ENCODE measurements around the gene KLHDC4.
"Not testable (repeated sequence)": the region's sequence is repeated elsewhere in the genome, so short reads cannot be mapped to it uniquely, and the experiment has no call there.

KLHDC4 gene

DNA sequence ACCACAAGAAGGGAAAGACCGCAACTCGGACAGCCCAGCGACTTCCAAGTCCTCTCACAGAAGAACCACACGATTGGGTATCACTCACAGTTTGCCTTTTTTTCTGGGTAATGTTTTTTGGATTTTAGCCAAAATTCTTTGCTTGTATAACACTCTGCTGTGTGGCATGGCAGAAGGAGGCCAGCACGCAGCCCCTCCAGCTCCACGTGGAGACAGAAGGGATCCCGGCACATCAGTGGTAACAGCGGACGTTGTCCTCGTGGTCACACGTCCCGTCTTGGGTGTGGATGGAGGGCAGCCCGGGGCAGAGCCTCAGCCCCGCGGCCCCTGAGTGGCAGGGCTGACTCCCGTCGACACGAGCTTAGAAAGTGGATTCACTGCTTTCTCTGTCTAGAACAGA, 69.1 kb downstream of the KLHDC4 start:
- DNase-seq: no peak

DNA sequence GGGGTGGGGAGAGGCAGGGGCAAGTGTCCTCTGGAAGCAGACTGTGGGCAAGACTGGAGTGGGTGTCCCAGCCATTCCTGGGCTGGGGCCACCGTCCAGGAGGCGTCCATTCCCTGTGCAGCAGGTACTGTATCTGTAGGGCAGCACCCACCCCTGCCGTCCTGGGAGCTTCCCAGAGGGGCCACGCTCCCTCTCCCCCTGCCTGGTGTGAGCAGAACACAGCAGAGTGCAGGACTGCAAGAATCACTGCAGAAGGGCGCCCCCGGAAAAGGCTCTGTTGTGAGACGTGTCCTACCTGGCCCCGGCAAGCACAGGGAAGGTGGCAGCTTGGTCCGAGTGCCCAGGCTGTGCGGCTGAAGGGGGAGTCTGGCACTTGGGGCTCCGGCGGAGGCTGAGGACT, 70.3 kb downstream of the KLHDC4 start:
- DNase-seq: no peak

DNA sequence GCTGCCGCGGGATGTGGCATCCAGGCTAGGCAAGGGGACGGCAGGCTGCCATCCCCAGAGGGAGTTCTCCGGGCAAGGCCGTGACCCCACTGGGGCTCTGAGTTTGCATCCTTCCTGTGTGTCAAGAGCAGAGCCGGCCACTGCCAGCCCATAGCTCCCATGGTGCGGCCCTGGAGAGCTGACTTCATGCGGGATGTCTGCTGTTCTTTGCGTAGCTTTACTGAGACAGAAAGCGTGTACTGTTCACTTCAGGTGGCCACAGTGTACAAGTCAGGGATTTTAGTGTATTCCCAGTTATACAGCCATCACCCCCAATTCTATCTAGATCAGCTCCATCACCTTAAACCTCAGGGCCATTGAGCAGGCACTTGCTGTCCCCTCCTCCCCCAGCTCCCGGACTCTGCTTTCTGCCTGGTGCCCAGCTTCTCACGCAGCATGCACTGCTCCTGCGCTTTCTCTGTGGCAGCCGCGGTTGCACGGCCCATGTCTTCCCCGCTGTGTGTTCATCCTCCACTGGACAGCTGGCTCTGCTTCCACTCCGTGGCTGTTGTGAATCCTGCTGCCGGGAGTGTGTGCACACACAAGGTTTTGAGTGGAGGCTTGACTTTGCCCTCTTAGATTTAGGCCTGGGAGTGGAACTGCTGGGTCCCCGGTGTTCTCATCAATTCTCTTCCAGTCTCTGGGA, 71.2 kb downstream of the KLHDC4 start:
- no peak for DNase-seq

DNA sequence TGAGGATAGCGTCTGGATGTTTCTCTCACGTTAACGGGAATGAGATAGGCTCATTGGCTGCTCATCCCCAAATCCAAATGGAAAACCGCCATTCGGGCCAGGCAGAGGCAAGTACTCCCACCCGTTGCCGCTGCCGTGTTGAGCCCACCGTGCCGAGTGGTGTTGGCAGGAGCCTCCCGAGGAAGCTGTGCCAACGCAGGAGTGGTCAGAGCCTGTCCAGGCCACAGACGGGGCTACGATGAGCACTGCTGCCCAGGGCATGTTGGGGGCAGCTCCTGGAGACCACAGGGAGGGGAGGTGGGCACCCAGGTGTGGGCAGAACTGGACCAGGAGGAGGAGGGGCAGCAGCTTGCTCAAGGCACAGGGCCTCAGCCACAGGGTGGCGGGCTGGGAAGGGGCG, 72.0 kb downstream of the KLHDC4 start:
- no peak for DNase-seq

DNA sequence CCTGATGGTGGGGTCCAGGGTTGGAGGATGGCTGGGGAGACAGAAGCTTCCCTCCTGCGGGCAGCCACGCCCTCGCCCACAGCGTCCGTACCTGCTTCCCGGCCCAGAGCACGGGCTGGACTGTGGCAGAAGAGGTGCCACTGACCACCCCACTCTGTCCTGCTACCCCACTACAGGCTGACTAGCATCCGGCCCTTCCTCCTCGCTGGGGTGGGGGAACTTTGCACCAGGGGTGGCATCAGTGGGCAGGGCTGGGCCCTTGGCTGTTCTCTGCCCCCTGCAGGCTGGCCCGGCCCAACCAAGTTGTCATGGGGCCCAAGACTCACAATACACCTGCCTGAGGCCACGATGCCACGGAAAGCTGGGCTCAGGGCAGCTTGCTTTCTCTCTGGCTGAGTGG, 73.0 kb downstream of the KLHDC4 start:
- no peak for DNase-seq

DNA sequence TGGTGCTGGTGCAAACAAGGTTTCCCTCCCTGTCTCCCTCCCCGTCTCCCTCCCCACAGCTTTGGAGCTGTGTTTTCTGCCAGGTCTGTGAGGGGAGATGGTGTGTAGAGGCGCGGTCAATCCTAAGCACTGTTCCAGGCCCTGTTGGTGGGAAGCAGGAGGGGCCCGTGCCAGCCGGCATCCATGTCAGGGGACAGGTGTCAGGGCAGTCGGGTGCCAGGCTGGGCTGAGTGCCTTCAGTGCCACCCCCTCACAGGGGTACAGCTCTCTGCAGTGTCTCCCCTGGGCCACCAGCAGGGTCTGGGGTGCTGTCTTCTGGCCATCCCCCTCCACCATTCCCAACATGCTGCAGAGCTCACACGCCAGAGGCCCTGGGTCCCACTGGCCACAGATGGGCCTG, 73.6 kb downstream of the KLHDC4 start:
- DNase-seq: no peak

DNA sequence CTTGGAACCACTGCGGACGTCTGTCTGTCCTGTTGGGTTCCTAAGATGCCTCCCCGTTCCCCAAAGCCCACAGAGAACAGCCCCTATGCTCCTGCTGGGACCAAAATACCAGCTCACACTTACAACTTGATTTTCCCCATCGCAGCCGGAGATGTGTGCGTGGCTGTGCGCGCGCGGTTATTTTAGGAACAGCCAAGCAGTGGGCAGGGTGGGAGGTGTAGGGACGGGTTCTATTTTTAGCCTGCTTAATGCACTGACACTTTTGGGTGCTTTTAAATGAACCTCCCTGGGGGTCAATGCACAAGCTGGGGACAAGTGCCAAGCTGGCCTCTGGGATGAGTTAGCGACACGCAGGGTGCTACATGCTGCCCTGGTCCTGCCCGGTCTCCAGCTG, 74.1 kb downstream of the KLHDC4 start:
- DNase-seq: no peak

DNA sequence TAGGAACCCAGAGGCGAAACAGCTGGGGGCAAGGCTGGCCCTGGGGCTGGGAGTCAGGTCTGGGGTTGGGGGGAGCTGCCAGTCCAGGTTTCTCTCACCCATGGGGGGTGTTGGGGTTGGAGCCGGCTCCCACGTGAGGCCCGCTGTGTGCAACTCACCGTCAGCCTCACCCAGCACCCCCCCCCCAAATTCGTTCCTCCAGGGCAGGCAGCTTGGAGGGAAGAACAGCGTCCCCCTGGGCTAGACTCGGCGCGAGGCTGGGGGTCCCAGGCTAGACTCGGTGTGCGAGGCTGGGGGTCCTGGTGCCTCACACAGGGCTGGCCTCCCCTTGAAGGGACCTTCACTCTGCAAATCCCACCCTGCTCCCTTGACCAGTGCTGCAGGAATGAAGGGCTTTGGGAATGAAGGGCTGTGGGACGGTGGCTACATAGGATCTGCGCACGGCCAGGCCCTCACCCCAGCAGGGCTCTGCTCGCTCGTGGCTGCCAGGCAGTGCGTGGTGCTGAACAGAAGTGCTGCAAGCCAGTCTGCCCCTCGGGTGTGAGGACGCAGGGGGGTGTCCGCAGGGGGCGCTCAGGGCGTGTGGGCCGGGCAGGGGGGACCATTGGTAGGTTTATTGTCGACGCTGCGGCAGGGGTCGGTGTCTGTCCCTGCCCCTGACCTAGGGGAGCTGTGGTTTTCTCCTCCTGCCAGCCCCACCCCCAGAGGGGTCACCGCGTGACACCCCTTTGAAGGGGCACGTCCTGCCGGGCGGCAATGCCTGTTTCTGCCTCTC, 74.7 kb downstream of the KLHDC4 start:
- no peak for DNase-seq

DNA sequence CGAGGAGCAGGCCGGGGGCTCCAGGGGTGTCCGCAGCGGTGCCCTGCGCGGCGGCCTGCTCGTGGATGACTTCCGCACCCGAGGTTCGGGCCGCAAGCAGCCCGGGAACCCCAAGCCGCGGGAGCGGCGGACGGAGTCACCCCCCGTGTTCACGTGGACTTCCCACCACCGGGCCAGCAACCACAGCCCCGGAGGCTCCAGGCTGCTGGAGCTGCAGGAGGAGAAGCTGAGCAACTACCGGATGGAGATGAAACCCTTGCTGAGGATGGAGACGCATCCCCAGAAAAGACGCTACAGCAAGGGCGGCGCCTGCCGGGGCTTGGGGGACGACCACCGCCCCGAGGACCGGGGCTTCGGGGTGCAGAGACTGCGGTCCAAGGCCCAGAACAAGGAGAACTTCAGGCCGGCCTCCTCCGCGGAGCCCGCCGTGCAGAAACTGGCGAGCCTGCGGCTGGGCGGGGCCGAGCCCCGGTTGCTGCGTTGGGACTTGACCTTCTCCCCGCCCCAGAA, 75.8 kb downstream of the KLHDC4 start:
- no peak for DNase-seq

DNA sequence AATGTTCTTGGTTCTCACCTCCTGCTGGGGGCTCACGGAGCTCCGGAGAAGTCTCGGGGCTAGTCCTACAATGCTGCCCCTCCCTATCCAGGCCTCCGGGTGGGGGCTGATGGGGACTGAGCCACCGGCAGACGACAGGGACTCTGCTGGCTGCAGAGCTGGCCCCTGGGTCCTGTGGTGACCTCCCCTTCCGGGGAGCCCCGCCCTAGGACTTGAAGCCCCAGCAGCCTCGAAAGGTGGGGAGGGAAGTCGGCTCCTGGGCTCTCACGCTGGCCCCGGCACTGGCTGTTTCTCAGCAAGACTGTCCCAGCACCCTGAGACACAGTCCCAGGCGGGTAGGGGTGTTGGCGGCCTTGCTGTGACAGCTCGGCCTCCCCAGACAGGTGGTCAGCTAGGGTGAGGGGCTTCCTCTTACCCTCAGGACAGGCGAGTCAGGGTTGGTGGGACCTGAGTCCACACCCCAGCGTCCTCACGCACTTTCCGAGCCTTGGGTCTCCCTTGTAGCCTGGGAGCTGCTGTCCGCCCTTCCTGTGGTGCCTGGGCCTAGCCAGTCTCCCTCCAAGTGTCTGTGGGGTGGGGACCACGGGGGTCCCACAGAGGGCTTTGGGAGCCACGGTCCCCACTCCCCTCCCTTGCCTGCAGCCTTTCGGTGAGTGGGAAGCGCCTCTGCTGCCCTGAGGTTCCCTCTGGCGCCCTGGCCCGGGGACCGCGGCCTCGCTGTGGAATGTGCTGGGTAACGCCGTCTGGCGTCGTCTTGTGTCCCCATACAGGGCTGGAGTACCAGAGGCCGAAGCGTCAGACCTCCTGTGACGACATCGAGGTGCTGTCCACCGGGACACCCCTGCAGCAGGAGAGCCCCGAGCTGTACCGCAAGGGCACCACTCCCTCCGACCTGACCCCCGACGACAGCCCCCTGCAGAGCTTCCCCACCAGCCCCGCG, 76.6 kb downstream of the KLHDC4 start:
- no peak for DNase-seq

DNA sequence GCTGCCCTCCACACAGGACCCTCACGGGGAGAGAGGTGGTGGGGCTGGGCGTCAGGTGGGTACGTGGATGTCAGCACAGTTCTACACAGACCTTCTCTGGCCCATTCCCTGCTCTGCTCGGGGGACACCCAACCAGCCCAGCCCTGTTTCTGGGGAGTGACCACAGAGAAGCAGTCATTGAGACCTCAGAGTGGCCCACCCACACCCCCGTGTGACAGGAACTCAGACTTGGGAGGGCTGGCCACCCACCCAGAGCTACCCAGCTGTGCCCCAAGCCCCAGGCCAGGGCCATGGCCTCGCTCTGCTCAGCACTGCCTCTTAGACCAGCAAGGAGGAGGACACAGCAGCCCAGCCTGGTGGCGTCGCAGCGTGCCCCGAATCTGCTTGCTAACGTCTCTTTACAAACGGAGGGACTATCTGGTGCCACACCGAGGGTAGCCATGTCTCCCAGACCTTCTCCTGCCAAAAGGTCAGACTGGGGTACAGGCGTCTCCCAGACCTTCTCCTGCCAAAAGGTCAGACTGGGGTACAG, 77.7 kb downstream of the KLHDC4 start:
- DNase-seq: no peak

DNA sequence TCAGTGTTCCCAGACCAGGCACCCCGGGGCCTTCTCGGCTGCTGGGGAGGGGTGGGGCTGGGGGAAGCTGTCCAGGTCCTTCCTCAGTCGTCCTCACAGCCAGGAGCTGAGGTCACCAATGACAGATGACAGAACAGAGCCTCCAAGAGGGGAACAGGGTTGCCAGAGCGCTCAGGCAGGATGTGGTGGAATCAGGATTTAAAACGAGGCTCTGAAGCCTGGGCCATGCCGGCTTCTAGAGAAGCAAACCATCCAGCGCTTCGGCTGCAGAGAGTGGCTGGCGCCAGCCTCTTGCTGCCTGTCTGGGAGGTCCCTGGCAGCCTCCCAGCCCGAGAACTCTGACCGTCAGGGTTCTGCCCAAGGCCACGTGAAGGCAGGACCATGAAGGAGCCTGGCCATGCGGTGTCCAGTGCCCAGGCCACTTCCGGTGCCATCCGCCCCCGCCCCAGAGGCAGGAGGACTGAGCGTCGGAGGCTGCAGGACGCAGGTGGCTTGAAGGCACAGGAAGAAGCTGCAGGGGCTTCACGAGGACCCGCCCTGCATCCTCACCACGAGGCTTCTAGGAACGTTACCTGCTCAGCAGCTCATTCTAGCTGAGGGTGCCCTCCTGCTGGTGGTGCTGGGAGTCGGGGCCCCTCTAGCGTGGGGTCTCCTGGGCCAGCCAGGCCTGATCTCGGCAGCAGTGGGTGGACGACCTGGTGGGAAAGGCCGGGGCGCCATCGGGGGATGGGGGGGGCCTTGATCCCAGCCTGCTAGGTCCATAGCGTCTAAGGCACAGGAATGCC, 78.5 kb downstream of the KLHDC4 start:
- no peak for DNase-seq

DNA sequence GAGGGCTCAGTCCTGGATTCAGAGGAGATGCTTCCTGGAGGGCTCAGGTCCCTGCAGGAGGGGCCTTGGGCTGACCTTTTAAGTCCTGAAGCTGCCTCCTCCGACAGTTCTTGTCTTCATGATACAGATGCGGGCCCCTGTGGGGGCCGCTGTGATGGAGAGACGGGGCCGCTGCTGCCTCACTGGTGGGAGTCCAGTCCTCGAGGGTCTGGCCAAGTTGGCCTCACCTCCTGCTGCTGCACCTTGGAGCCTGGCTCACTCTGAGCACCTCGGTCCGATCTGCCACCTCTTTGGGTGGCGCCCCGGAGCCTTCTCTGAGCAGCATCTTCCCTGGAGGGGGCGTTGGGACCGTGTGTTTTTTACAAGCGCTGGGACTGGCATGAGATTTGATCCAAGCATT, 79.1 kb downstream of the KLHDC4 start:
- no peak for DNase-seq

DNA sequence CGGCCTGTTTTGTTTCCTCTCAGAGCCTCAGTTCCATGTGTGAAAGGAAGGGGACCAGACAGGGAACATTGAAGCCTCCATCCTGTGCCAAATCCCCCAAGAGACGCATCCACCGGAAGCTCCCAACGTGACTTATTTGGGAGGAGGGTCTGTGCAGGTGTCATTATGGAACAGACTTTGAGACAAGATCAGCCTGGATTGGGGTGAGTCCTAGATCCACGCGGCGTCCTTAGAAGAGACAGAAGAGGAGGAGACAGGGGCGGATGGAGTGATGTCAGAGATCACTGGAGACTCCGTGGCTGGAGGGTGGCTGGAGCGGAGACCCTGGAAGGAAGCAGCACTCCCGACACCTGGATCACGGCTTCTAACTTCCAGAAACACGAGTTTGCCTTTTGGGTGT, 80.0 kb downstream of the KLHDC4 start:
- DNase-seq: no peak

DNA sequence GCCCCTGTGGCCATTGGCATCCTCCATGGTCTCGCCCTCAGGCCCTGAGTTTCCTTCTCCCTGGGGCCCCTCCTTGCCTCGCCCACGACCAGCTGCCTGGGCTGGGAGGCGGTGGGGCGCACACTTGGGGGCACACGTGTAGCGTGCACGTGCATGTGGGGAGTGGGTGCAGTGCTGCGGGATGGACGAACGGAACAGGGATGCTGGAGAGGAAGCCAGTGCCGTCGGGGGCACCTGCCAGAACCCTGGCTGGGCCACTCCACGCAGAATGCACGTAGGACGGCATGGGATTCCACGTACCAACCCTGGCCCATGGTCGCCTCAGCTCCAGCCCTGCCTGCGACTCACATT, 80.4 kb downstream of the KLHDC4 start:
- no peak for DNase-seq

DNA sequence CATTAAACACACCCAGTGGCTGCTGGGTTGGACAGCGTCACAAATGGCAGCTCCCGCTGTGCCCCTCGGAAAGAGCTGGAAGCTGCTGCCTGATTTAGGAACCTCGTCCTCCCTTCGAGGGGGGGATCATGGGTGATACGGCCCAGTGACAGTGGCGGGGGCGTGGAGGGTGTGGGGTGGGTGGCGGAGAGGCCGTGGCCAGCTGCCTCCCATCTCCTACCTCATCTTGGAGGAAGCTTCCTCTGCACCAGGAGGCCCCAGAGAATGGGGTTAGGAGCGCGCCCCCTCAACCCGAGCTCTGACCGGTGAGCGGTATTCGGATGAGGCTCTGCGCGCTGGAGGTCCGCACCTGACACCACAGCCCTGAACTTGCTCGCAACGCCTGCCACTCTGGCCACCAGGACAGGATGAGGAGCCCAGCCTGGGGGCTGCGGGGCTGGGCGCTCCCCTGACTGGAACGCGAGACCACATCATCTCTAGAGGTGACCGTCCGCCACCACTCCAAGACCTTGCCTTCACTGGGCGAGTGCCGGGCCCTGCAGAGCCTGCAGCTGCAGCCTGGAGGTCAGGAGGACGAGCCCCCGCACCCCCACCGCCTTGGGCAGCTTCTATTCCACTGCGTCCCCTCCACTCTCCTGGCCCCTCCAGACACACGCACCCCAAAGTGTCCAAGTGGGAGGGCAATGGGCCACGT, 80.9 kb downstream of the KLHDC4 start:
- no peak for DNase-seq

DNA sequence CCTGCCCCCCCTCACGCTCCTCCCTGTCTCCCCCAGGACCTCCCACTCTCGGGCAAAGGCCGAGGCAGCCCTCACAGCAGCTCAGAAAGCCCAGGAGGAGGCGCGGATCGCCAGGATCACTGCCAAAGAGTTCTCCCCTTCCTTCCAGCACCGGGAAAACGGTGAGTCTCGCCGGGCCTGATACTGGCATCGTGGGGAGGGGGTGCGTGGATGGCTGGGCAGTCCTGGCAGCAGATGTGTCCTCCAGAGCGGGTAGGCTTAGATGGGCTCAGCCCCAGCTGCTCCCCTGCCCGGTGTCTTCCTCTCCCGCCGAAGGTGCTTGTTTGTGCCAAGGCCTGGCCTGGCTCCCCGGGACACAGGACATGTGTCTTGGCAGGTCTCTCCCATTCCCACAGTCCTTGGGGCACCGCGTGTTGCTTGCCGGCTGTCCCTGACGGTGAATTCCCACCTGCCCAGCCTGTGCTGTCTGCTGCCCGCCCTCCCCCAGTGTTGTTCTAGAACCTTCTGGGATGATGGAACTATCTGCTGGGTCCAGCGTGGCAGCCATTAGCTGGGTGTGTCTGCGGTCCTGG, 81.6 kb downstream of the KLHDC4 start:
- DNase-seq: no peak

DNA sequence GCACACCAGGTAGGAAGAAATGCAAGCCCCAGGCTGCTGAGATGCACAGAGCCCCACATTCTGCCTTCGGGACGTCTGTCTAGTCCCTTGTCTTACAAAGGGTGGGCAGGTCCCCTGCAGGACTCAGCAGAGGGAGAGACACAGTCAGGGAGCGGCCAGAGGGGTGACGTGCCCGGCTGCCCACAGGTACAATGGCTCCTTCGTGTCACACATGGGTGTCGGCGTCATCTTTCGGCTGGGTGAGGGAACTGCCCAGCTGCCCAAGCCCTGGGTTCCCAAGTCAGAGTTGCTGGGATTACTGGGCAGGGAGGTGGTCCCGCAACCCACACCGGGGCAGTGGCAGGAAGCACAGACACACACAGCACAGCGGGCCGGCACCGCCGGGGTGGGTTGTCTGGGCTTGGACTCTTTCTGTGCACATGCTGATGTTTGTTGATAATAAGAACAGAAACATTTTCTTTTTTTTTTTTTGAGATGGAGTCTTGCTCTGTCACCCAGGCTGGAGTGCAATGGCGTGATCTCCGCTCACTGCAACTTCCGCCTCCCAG, 82.9 kb downstream of the KLHDC4 start:
- DNase-seq: no peak

DNA sequence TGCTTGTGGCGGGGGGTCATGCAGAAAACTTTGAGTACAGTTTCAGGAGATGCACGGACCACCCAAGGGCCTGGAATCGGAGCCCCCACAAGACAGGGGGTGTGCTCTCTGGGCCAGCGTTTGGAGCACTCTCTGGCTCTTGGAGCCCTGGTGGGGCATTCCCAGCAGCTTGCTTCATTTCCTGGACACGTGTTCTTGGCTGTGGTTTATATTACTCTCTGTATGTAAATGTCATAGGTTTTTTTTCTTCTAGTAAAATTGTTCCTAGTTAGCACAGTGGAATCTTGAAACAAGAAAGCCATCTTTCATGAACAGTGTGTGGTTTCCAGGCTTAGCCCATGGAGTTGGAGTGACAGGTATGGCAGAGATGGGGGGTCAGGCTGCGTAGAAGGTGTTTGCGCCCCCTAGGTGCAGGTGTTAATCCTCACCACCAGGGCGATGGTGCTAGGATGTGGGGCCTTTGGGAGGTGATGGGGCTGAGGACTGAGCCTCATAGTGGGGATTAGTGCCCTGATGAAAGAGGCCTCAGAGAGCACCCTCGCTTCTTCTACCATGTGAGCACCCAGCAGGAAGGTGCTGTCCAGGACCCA, 83.7 kb downstream of the KLHDC4 start:
- DNase-seq: no peak

DNA sequence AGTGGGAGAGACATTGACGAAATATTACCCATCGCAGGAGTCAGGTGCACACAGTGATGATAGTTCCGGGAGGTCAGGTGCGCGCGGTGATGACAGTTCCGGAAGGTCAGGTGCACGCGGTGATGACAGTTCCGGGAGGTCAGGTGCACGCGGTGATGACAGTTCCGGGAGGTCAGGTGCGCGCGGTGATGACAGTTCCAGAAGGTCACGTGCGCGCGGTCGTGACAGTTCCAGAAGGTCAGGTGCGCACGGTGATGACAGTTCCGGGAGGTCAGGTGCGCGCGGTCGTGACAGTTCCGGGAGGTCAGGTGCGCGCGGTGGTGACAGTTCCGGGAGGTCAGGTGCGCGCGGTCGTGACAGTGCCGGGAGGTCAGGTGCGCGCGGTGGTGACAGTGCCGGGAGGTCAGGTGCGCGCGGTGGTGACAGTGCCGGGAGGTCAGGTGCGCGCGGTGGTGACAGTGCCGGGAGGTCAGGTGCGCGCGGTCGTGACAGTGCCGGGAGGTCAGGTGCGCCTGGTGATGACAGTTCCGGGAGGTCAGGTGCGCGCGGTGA, 84.7 kb downstream of the KLHDC4 start:
- not testable (repeated sequence) for DNase-seq

Measured in activated CD8-positive, alpha-beta memory T cell treated with anti-CD3 and anti-CD28 coated beads for 24 hours (primary cell).